CD4-positive, alpha-beta memory T cell (primary cell): ENCODE results near the gene PEX14. TPM values are rescaled to one million over a fixed set of nuclear protein-coding genes. Genes with fewer than 3 reads are reported as not detected.
A peak's percentile ranks its signal among the peaks of the same experiment; 100 is the strongest.

Experiments
- CTCF ChIA-PET: fragments of 350-600 bp; sonication (Branson Sonifier 250); formaldehyde crosslinking; loops from one replicate; lab custom pipeline; 2021; ENCODE audit warnings: inconsistent platforms; ENCODE audit not compliant: partially characterized antibody; lab: Charles Lee
- POLR2A ChIA-PET: fragments of 350-600 bp; sonication (Branson Sonifier 250); formaldehyde crosslinking; loops from one replicate; lab custom pipeline; 2021; ENCODE audit not compliant: partially characterized antibody; lab: Charles Lee
- DNase-seq, 5 donors: peaks; one replicate each; pipeline versions ENCODE4 v3.0.0 to v3.0.0-alpha.2; 2020 to 2022; ENCODE audit warnings: mixed read lengths in 1 of 5
- H3K27ac ChIP-seq: one replicate; pipeline ENCODE4 v1.7.0; 2013; ENCODE audit warnings: low read depth, low read length
- H3K27me3 ChIP-seq: 2 replicates; pipeline ENCODE4 v1.7.0; 2013; ENCODE audit warnings: mild to moderate bottlenecking, low read length, moderate library complexity; ENCODE audit not compliant: insufficient read depth
- H3K36me3 ChIP-seq: 2 replicates; pipeline ENCODE4 v1.7.0; 2013; ENCODE audit warnings: mild to moderate bottlenecking, low read length, moderate library complexity; ENCODE audit not compliant: insufficient read depth
- H3K4me1 ChIP-seq: 2 replicates; pipeline ENCODE4 v1.7.0; 2013; ENCODE audit warnings: mild to moderate bottlenecking, low read length, moderate library complexity; ENCODE audit not compliant: insufficient read depth
- H3K4me3 ChIP-seq, 2 donors: one replicate each; pipeline ENCODE4 v1.7.0; 2013; ENCODE audit warnings: low read length in 2 of 2, mild to moderate bottlenecking in 1 of 2
- H3K9me3 ChIP-seq, 2 donors: one replicate each; pipeline ENCODE4 v1.7.0; 2013; ENCODE audit warnings: low read length in 2 of 2, control low read depth in 1 of 2; ENCODE audit not compliant: control insufficient read depth in 1 of 2
- H3K27ac Mint-ChIP-seq, 7 donors: one replicate each; pipeline ENCODE4 v1.8.0; 2020 to 2021; ENCODE audit warnings: mixed read lengths in 7 of 7, mild to moderate bottlenecking in 6 of 7, inconsistent platforms in 3 of 7, moderate library complexity in 3 of 7
- H3K27me3 Mint-ChIP-seq, 2 donors: one replicate each; pipeline ENCODE4 v1.8.0; 2020 to 2021; ENCODE audit warnings: mixed read lengths in 2 of 2
- H3K36me3 Mint-ChIP-seq, 2 donors: one replicate each; pipeline ENCODE4 v1.8.0; 2020 to 2021; ENCODE audit warnings: mixed read lengths in 2 of 2, inconsistent platforms in 1 of 2, mild to moderate bottlenecking in 1 of 2
- H3K4me1 Mint-ChIP-seq, 4 donors: one replicate each; pipeline ENCODE4 v1.8.0; 2020 to 2021; ENCODE audit warnings: mixed read lengths in 4 of 4, mild to moderate bottlenecking in 1 of 4
- H3K4me3 Mint-ChIP-seq, 8 donors: one replicate each; pipeline ENCODE4 v1.8.0; 2020 to 2021; ENCODE audit warnings: mixed read lengths in 8 of 8, mild to moderate bottlenecking in 7 of 8, moderate library complexity in 6 of 8, inconsistent platforms in 3 of 8
- H3K9me3 Mint-ChIP-seq, 8 donors: one replicate each; pipeline ENCODE4 v1.8.0; 2020 to 2021; ENCODE audit warnings: mixed read lengths in 8 of 8, mild to moderate bottlenecking in 5 of 8, inconsistent platforms in 3 of 8, moderate library complexity in 1 of 8
- intact Hi-C: fragments of 100-400 bp; cut with micrococcal nuclease; formaldehyde crosslinking; loops from one replicate; pipeline ENCODE4 v1.15.1; 2023
- polyA plus RNA-seq, 2 donors: library from polyadenylated mRNA; unstranded; fragments of 300-500 nt; fragmentation: Illumina TruSeq; gene quantifications; one replicate each; pipeline ENCODE4 v1.2.3, GENCODE V29; 2021
- total RNA-seq, 2 experiments: library from RNA; stranded (reverse); gene quantifications; one replicate each; pipeline ENCODE4 v1.2.3, GENCODE V29; 2021

PEX14 gene
- total and polyA plus RNA-seq, 4 experiments from 2014 or later: 3.1 to 16.1 (median 9.9) TPM

GRCh38 chr1:10625076-10625475 is 150.3 kb downstream of the PEX14 start:
- Mint-ChIP-seq H3K36me3 (peaks cover 20 to 31% of the 10 kb centered on the region in 2 donors), H3K4me3 (no peak overlapping the region), H3K4me1 (no peaks in the 10 kb centered on the region), H3K9me3 (no peaks in the 10 kb centered on the region), H3K27me3 (no peaks in the 10 kb centered on the region), H3K27ac (no peak overlapping the region)
- Histone ChIP-seq H3K27ac (no peak overlapping the region), H3K4me1 (no peaks in the 10 kb centered on the region), H3K27me3 (no peaks in the 10 kb centered on the region), H3K36me3 (peaks cover 18% of the 10 kb centered on the region), H3K9me3 (no peaks in the 10 kb centered on the region), H3K4me3 (no peak overlapping the region)
- intact Hi-C loops: no loop called here
- DNase-seq: no peak
- ChIA-PET CTCF (no interaction called here), POLR2A (no interaction called here)

- Histone ChIP-seq H3K4me3 (no peak overlapping the region), H3K9me3 (no peaks in the 10 kb centered on the region), H3K36me3 (peaks cover 18% of the 10 kb centered on the region), H3K27me3 (no peaks in the 10 kb centered on the region), H3K27ac (no peak overlapping the region), H3K4me1 (no peaks in the 10 kb centered on the region)
- Mint-ChIP-seq H3K27ac (no peak overlapping the region), H3K9me3 (no peaks in the 10 kb centered on the region), H3K4me1 (no peaks in the 10 kb centered on the region), H3K27me3 (no peaks in the 10 kb centered on the region), H3K4me3 (no peak overlapping the region), H3K36me3 (peaks cover 23 to 33% of the 10 kb centered on the region in 2 donors)
- intact Hi-C loops: no loop called here
- DNase-seq: no peak
- ChIA-PET CTCF (no interaction called here), POLR2A (no interaction called here)
Measured at GRCh38 chr1:10625554-10625953, 150.8 kb downstream of the PEX14 start.

- intact Hi-C loops: no loop called here
- H3K36me3 Mint-ChIP-seq: peaks cover 23 to 35% of the 10 kb centered on the region in 2 donors
- Histone ChIP-seq H3K4me3 (no peak overlapping the region), H3K9me3 (no peaks in the 10 kb centered on the region), H3K27ac (no peak overlapping the region), H3K36me3 (peaks cover 18% of the 10 kb centered on the region), H3K27me3 (no peaks in the 10 kb centered on the region), H3K4me1 (no peaks in the 10 kb centered on the region)
- ChIA-PET POLR2A (no interaction called here), CTCF (no interaction called here)
- no peak for DNase-seq
- no peaks in the 10 kb centered on the region for H3K9me3 Mint-ChIP-seq
- H3K27ac Mint-ChIP-seq: no peak overlapping the region
- no peaks in the 10 kb centered on the region for H3K27me3 Mint-ChIP-seq
- H3K4me1 Mint-ChIP-seq: no peaks in the 10 kb centered on the region
- H3K4me3 Mint-ChIP-seq: no peak overlapping the region
Measured at GRCh38 chr1:10626131-10626731, 151.5 kb downstream of the PEX14 start.

GRCh38 chr1:10626791-10627410 is 152.2 kb downstream of the PEX14 start:
- Mint-ChIP-seq H3K9me3 (no peaks in the 10 kb centered on the region), H3K36me3 (peaks cover 23 to 35% of the 10 kb centered on the region in 2 donors), H3K4me1 (no peaks in the 10 kb centered on the region), H3K27ac (no peak overlapping the region), H3K4me3 (no peak overlapping the region), H3K27me3 (no peaks in the 10 kb centered on the region)
- intact Hi-C loops: no loop called here
- ChIA-PET CTCF (no interaction called here), POLR2A (no interaction called here)
- Histone ChIP-seq H3K4me3 (no peak overlapping the region), H3K27me3 (no peaks in the 10 kb centered on the region), H3K9me3 (no peaks in the 10 kb centered on the region), H3K27ac (no peak overlapping the region), H3K36me3 (peaks cover 16% of the 10 kb centered on the region), H3K4me1 (no peaks in the 10 kb centered on the region)
- DNase-seq: no peak

DNA sequence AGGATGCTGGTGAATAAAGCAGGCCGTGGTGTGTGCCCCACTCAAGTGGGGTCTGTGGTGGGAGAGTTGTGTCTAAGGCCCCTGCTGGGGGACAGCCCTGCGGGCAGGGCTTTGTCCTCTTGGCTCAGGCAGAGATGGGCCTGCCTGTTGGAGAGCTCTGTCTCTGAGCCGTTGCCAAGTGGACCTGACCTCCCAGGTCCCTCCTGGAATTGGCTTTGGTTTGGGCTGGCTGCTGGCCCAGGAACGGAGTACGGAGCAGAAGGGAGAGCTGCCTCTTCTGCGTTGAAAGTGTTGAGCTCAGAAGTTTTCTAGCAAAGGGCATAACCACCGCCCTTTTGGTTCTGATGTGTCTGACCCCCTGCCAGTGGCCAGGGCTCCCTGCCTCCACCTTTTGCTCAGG is 153.9 kb downstream of the PEX14 start:
- Mint-ChIP-seq H3K27ac (peak overlapping the region in 1 of 7 donors; percentile 79), H3K4me1 (no peaks in the 10 kb centered on the region), H3K4me3 (no peak overlapping the region), H3K9me3 (no peaks in the 10 kb centered on the region), H3K36me3 (peaks cover 14 to 25% of the 10 kb centered on the region in 2 donors), H3K27me3 (no peaks in the 10 kb centered on the region)
- Histone ChIP-seq H3K27ac (no peak overlapping the region), H3K36me3 (peaks cover 1% of the 10 kb centered on the region), H3K9me3 (no peaks in the 10 kb centered on the region), H3K27me3 (no peaks in the 10 kb centered on the region), H3K4me3 (no peak overlapping the region), H3K4me1 (no peaks in the 10 kb centered on the region)
- intact Hi-C loops: no loop called here
- ChIA-PET POLR2A (no interaction called here), CTCF (no interaction called here)
- DNase-seq: no peak

- H3K9me3 Mint-ChIP-seq: no peaks in the 10 kb centered on the region
- POLR2A ChIA-PET: no interaction called here
- Histone ChIP-seq H3K27ac (no peak overlapping the region), H3K4me1 (no peaks in the 10 kb centered on the region), H3K4me3 (no peak overlapping the region), H3K36me3 (no peaks in the 10 kb centered on the region), H3K27me3 (no peaks in the 10 kb centered on the region), H3K9me3 (no peaks in the 10 kb centered on the region)
- no peaks in the 10 kb centered on the region for H3K27me3 Mint-ChIP-seq
- intact Hi-C loops: no loop called here
- DNase-seq: no peak
- H3K4me1 Mint-ChIP-seq: no peaks in the 10 kb centered on the region
- CTCF ChIA-PET: no interaction called here
- H3K36me3 Mint-ChIP-seq: peaks cover 10 to 21% of the 10 kb centered on the region in 2 donors
- H3K27ac Mint-ChIP-seq: no peak overlapping the region
- H3K4me3 Mint-ChIP-seq: no peak overlapping the region
Measured at GRCh38 chr1:10629091-10629815, 154.5 kb downstream of the PEX14 start.

DNA sequence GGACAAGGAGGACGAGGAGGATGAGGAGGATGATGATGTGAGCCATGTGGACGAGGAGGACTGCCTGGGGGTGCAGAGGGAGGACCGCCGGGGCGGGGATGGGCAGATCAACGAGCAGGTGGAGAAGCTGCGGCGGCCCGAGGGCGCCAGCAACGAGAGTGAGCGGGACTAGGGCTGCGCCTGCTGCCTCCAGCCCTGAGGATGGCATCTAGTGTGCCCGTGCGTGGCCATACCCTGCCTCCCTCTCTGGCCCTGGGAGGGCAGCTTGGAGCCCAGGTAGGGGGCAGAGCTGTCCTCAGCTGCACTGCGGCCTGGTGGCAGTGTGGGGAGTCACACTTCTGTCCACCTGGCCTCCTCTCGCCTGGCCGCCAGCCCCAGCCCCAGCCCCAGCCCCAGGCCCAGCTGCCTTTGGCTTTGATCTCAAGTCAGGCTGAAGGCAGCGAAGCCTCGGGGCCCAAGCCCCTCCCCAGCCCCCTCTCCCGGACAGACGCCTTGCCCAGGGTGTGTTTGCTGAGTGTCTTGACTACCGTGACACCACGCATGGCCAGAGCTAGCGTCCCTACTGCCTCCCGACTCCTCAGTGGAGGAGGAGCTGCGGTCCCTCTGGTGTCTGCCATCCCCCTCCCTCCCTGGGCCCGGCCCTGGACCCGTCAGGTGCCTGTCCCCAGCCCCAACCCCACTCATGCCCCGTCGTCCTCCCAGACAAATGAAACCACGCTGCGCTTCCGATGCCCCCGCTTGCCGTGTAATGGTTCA is 155.2 kb downstream of the PEX14 start:
- Mint-ChIP-seq H3K4me1 (no peaks in the 10 kb centered on the region), H3K36me3 (peaks cover 6 to 17% of the 10 kb centered on the region in 2 donors), H3K4me3 (no peak overlapping the region), H3K27ac (no peak overlapping the region), H3K9me3 (no peaks in the 10 kb centered on the region), H3K27me3 (no peaks in the 10 kb centered on the region)
- Histone ChIP-seq H3K9me3 (no peaks in the 10 kb centered on the region), H3K27ac (no peak overlapping the region), H3K4me3 (no peak overlapping the region), H3K36me3 (no peaks in the 10 kb centered on the region), H3K27me3 (no peaks in the 10 kb centered on the region), H3K4me1 (no peaks in the 10 kb centered on the region)
- intact Hi-C loops: no loop called here
- no peak for DNase-seq
- POLR2A ChIA-PET: no interaction called here
- CTCF ChIA-PET: no interaction called here
